IPS-18c (cell line): ENCODE data around the gene PBX3.

Experiments
- H3K4me3 ChIP-seq: 2 replicates; pipeline ENCODE4 v1.7.0; 2013; ENCODE audit warnings: low read depth, mild to moderate bottlenecking, low read length, moderate library complexity; ENCODE audit not compliant: insufficient read depth
- H3K9me3 ChIP-seq: one replicate; pipeline ENCODE4 v1.6.1; 2013; ENCODE audit warnings: mild to moderate bottlenecking, low read length, moderate library complexity; ENCODE audit not compliant: control insufficient read depth, insufficient read depth

PBX3 gene

DNA sequence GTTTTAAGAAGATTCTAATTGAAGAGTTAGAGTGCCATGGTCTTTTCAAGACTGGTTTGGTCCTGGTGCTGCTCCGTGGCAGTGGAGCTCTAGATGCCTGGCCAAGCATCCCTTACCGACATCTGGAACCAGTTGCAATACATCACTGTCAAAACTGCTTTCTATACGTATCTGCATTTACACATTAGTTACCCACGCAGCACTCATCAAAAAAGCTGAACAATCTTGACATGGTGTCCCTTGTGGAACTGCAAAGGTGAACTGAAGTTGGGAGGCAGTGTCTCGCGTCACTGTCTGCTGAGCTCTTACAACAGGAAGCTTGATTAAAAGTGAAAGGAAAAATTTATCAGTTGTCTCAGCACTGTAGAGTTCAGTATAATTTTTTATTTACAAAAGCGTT, 82.6 kb downstream of the PBX3 start:
- no peaks in the 10 kb centered on the region for H3K9me3 ChIP-seq
- H3K4me3 ChIP-seq = no peak overlapping the region

DNA sequence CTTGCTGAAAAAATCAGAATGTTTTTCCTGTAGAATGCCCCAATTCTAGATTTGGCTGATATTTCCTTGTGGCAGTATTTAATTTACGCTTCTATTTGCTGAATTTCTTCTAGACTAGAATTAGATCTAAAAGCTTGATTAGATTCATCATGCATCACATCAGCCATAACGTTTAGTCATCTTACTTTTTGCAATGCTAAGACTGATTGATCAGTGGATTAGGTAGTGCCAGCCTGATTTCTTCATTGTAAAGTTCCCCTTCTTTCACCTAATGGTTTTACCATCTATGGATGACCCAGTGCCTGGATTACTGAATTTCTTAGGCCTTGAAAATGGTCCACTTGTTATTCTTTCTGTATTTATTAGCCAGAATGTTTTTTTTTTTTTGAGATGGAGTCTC, 83.9 kb downstream of the PBX3 start:
- H3K4me3 ChIP-seq = no peak overlapping the region

DNA sequence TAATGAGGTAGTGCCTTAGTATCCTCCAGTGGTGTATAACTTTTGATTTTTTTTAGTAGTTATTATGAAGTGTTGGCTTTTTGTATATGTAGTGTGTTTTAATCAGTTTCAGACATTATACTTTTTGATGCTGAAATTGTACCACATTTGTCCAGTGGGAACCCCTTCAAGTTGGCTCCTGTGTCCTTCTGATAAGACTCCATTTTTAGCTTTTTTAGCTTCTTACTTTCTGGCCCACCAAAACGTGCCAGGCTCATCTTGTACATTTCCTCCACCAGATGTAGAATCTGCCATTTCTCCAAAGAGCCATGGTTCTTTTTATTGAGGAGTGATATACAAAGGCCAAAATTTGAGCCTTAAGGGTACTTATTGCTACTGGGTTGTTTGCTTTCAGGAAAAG, 84.4 kb downstream of the PBX3 start:
- Histone ChIP-seq H3K4me3 (no peak overlapping the region), H3K9me3 (no peaks in the 10 kb centered on the region)

More for the DNA sequence above, 83.9 kb downstream of the PBX3 start:
- no peaks in the 10 kb centered on the region for H3K9me3 ChIP-seq

DNA sequence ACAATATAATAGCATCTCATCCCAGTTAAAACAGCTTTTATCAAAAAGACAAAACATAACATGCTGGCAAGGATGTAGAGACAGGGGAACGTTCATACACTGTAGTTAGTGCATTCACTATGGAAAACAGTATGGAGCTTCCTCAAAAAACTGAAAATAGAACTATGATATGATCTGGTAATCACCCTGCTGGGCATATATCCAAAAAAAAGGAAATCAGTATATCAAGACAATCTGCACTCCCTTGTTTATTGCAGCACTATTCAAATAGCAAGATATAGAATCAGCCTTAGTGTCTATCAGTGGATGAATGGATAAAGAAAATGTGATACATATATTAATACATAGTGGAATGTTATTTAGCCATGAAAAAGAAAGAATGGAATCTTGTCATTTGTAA, 88.5 kb downstream of the PBX3 start:
- no peak overlapping the region for H3K4me3 ChIP-seq

DNA sequence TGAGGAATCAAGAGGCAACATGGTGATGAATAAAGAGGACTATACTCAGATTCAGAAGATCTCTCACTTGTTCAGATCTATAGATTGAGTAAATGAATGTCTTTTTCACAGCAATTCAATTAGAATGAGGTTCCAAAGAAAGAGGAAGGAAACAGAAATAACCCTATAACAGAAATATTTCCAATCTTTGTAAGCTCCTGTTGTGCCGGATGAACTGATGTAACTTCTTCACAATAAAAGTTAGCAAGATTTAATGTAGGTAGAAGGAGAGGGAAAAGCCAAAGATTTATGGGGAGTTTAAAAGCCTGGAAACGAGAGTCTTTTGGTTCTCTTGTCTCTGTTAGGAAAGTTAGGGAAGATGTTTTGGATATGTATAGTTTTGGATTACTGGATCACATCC, 92.1 kb downstream of the PBX3 start:
- H3K4me3 ChIP-seq = no peak overlapping the region
- H3K9me3 ChIP-seq = no peaks in the 10 kb centered on the region

More for the DNA sequence above, 88.5 kb downstream of the PBX3 start:
- no peaks in the 10 kb centered on the region for H3K9me3 ChIP-seq

DNA sequence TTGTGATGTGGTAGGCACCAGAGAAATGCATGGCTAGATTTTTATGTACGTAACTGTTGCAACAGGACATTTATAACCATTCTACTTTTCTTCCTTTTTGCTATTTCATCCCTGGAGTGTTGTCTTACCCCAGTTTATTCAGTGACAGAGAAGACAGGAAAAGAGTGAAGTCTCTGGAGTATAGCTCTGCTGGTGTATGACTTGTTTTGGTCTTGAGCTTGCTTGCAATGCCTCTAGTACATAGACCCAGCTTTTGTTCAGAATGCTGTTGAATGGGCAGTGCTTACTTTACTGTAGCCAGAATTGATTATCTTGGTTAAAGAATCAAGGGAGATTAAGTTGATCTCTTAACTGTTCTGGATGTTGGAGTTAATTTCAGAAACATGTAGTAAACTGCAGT, 94.3 kb downstream of the PBX3 start:
- H3K9me3 ChIP-seq = no peaks in the 10 kb centered on the region
- H3K4me3 ChIP-seq = no peak overlapping the region

DNA sequence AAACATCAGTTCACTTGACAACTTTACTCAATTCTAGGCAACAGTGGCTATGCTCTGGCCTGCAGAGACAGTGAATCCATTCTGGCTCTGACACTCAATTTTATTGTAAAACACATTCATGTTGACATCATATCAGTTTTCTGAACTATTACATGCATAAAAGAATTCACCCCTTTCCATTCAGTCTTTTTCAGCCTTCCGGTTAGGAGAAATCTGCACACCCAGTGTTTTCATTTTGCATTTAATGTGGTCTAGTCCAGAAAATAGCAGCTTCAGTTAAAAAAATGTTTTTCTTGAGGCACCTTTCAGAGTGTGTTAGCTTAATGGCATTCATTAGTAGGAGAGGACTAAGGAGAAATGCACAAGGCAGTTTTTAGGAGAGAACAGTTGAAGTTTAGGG, 95.1 kb downstream of the PBX3 start:
- no peaks in the 10 kb centered on the region for H3K9me3 ChIP-seq
- H3K4me3 ChIP-seq = no peak overlapping the region

DNA sequence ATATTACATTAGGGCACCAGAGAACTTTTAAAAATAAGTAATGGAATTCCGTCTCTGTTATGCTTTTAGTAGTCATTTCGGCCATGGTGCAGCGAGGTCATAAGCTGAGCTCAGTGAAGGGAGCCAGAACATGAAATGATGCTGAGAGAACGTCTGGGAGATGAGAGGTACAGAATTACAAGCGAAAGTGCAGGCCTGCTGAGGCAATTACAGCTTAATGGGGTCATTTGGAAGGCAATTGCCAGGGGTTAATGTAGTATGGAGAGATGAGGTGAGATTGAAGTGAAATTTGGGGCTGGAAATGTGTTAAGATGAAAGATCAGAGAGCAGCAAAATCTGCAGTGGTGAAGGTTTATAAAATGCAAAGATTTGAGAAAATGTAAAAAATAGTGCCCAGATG, 96.5 kb downstream of the PBX3 start:
- no peak overlapping the region for H3K4me3 ChIP-seq

DNA sequence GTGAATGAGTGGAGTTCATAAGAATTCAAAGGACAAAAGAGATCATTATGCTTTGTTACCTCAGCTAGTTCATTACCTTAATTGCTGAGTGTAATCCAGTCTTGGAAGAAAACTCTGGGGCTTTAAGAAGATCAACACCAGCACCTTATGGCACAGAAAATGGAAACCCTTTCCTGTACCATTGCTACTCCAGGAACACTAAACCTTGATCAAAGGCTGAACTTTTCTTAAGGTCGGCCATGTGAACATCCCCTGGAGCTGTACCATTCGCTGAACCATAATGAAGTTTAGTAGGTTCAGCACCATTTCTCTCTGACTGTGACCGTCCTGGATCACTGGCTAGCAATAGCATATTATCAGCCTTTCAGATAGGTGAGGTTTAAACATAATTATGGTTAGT, 97.4 kb downstream of the PBX3 start:
- no peaks in the 10 kb centered on the region for H3K9me3 ChIP-seq
- no peak overlapping the region for H3K4me3 ChIP-seq

More for the DNA sequence above, 96.5 kb downstream of the PBX3 start:
- H3K9me3 ChIP-seq = no peaks in the 10 kb centered on the region

DNA sequence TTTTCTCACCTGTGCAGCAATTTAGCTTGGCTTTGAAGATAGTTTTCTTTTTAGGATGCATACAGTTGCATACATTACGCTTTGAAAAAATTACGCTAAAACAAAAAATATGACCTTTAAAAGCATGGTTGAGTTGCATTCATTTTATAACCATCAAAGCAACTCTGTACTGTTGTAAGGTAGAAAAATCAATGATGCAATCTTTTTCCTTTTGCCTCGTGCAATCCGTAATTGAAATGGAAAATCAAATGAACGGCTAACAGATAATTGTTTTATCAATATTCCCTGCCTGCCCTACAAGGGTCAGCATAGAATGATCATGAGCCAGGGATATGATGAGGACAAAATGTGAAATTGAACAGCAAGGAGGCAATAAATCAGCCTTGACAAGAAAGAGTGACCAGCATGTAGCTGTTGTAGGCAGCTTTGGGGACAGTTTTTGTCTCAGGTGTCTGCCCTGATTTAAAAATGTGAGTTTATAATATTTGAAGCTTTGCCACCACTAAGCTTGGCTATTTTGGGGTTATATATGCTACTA, 98.2 kb downstream of the PBX3 start:
- Histone ChIP-seq H3K9me3 (no peaks in the 10 kb centered on the region), H3K4me3 (no peak overlapping the region)

DNA sequence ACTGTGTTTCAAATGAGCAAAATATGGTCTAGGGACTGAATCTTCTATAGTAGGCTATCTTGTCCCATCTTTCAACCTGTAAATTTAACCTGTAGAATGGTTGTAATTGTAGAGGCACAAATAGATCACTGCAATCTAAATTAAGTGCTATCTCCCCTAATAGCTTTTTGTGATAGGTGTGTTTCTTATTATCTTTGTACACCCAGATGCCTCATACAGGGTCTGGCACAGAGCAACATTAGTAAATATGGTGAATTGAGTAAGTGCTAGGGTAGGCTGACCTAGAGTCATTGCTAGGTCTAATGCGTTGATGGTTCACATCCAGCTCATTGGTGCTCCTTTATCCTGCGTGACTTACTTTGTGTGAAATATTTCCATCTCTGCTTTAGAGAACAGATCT, 100.6 kb downstream of the PBX3 start:
- Histone ChIP-seq H3K4me3 (no peak overlapping the region), H3K9me3 (no peaks in the 10 kb centered on the region)

DNA sequence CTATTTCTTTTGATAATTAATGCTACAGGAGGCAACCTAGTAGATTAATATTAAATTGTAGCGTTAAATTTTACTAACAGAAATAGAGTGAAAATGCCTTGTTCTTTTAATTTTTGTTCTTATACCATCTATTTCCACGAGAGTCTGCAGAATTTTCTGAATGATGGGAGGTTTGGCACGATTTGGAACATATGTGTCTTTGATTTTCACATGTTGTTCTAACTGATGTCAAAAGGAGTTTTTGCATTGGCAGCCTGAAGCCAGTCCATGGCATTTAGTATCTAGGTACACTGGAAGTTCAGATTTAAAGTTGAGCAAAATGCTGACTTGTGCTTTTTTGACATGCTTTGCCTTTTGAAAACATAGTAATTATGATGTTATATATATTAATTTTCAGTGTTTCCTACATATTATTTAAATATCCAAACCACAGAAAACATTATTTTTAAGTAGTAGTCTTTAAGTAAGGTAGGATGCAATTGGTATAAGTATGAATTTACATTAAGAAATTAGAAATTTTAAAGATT, 103.0 kb downstream of the PBX3 start:
- H3K4me3 ChIP-seq = no peak overlapping the region
- no peaks in the 10 kb centered on the region for H3K9me3 ChIP-seq

DNA sequence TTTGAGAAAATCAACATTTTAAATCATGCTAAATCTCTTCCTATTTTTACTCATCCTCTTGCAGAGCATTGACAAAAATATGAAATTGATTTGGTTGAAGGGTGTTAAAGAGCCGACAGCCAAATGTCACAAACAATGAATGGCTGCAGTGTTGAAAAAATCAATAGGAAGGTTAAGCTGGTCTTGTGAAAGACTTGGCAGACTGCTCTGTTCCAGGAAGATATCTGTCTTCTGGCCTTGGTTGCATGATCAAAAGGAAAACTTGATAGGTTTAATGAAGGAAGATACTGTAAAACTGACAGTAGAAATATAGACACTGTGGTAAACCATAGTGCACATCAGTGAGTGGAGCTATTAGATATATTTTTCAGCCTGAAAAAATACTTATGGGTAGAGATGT, 103.6 kb downstream of the PBX3 start:
- no peaks in the 10 kb centered on the region for H3K9me3 ChIP-seq
- no peak overlapping the region for H3K4me3 ChIP-seq

DNA sequence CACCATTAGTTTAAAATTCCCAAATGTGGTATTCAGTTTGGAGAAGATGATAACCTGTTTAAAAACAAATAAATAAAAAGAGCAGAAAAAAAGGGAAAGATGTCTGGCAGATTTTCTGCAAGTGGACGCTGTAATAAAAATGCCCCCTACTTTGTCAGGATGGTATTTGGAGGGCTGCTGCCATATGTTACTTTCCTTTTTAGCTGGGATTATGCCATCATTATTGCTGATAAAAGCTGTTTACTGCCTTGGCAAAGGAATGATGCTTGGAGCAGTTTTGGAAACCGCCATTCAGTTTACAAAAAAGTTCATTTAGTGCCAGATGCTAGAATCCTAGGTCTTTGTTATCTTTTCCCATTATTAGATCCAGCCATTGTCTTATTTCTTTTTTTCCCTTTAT, 104.8 kb downstream of the PBX3 start:
- no peak overlapping the region for H3K4me3 ChIP-seq
- no peaks in the 10 kb centered on the region for H3K9me3 ChIP-seq

DNA sequence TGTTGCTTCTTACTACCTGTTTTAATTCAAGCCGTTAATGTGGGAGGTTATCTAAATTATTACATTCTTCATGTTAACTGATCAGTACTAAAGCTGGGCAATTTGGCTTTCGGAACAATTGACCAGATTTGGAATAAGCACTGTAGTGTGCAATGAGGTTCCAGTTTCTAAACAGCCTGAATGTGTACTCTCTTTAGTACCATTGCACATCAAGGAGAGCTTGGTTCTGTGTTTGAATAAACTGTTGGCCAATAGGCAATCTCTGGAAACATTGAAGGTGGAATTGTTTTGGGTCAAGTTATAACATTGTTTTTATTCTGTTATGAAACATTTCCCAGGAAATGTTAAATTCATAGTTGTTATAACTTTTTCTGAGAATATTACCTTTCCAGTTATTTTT, 105.2 kb downstream of the PBX3 start:
- H3K9me3 ChIP-seq = no peaks in the 10 kb centered on the region
- H3K4me3 ChIP-seq = no peak overlapping the region

DNA sequence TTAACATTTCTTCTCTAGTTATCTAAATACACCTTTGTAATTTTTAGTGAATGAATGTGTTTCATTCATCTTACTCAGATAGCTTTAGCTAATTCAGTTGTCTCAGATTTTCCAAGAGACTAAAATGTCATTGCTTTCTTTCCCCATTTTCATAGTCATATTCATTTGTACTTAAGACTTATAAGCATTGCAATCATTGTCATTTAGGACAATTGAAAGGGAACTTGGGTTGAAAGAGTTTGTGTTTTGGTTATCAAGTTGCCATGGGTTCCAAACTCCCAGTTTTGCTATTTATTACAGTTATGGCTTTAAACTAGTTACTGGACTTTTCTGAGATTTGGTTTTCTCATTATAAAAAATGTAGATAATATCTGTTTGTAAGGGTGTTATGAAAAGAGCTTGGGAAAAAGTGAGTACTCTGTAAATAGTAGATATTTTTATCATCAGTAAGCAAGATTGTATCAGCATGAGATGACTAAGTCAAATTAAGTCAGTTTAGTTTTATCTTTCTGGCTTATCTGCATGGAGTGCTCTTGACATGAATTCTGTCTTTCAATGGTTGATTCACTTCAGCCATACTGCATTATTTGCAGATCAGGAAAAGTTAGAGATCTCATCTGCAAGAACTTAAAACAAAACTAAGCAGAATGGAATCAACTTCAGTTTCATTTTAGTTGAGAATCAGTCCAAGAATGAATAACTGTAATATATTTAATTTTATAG, 107.5 kb downstream of the PBX3 start:
- no peaks in the 10 kb centered on the region for H3K9me3 ChIP-seq

DNA sequence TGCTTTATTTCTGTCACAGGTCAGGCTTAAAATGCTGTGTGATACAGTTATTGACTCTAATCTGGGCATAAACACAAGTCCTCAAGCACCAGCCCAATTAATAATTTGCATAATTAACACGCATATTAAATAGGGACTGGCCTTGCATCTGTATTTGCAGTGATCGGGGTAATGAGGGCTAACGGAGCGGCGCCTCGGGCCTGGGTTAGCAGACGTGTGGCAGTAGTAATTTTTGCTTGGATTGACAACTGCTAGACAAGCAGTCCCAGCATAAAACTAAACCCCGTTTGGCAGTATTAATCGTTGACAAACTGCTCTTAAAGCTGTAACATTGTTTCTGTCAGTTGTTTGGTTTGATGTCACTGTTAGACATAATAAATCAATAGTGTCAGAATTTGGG, 109.2 kb downstream of the PBX3 start:
- Histone ChIP-seq H3K9me3 (no peaks in the 10 kb centered on the region), H3K4me3 (no peak overlapping the region)

More for the DNA sequence above, 107.5 kb downstream of the PBX3 start:
- no peak overlapping the region for H3K4me3 ChIP-seq

DNA sequence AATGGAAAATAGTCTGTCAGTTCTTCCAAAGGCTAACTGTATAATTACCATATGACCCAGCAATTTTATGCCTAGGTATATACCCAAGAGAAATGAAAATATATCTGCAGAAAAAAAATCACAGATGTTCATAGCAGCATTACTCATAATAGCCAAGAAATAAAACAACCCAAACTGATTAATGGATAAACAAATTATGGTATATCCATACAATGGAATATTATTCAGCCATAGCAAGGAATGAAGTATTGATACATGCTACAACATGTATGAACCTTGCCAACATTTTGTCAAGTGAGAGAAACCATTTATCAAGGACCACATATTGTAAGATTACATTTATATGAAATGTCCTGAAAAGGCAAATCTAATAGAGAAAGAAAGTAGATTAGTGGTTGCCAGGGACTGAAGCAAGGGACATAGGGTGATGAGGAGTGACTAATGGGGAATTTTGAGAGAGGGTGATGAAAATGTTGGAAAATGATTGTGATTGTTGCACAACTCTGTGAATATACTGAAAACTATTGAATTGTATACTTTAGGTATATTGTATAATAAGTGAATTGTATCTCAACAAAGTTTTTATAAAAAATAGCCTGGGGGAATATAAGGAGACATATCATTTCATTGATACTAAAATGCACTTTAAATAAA, 114.4 kb downstream of the PBX3 start:
- H3K4me3 ChIP-seq = no peak overlapping the region

More for the DNA sequence above, 114.4 kb downstream of the PBX3 start:
- H3K9me3 ChIP-seq = no peaks in the 10 kb centered on the region
